SK-N-SH (cell line): ENCODE measurements around the gene CA5B. TPM values are rescaled to one million over a fixed set of nuclear protein-coding genes. Genes with fewer than 3 reads are reported as not detected.

Experiments used
- CTCF ChIA-PET: fragments of 300-600, 350-600 bp; formaldehyde crosslinking; extraction: SDS; loops from one replicate; lab custom pipeline; 2021; lab: Yijun Ruan, JAX
- POLR2A ChIA-PET: fragments of 350-600 bp; sonication (Branson Sonifier 250); formaldehyde crosslinking; extraction: SDS; loops from one replicate; lab custom pipeline; 2020; ENCODE audit warnings: antibody characterized with exemption, inconsistent platforms; lab: Yijun Ruan, JAX
- DNase-seq: peaks from one replicate; pipeline ENCODE4 v3.0.0; 2012
- H2AFZ ChIP-seq: fragments of 200-600 bp; sonication (generic); 2 replicates; pipeline ENCODE4 v1.8.1; 2016; ENCODE audit warnings: antibody characterized with exemption, mild to moderate bottlenecking, low read depth
- H3F3A ChIP-seq: fragments of 200-600 bp; sonication (generic); replicated peaks from 2 replicates; pipeline ENCODE3; 2016; ENCODE audit warnings: antibody characterized with exemption, mild to moderate bottlenecking; ENCODE audit not compliant: insufficient read depth
- H3K27ac ChIP-seq, 2 experiments: fragments of 200-500 bp in 1 of 2; fragments of 200-600 bp in 1 of 2; sonication (Bioruptor generic) in 1 of 2; sonication (generic), shearing (Covaris generic) in 1 of 2; 2 replicates each; pipeline versions ENCODE4 v1.5.1 to v1.6.1; 2014 to 2016; ENCODE audit warnings: low read depth in 2 of 2, inconsistent platforms in 1 of 2, low read length in 1 of 2, mild to moderate bottlenecking in 1 of 2, mixed read lengths in 1 of 2
- H3K27me3 ChIP-seq: fragments of 200-600 bp; sonication (generic), shearing (Covaris generic); 2 replicates; pipeline ENCODE4 v1.6.1; 2016; ENCODE audit warnings: mixed run types; ENCODE audit not compliant: insufficient read depth
- H3K36me3 ChIP-seq, 2 experiments: fragments of 200-500 bp in 1 of 2; fragments of 200-600 bp in 1 of 2; sonication (Bioruptor generic) in 1 of 2; sonication (generic) in 1 of 2; replicated peaks in 1 of 2; 2 replicates each; pipeline versions ENCODE3 to v1.5.1; 2014 to 2016; ENCODE audit warnings: low read length in 1 of 2, mild to moderate bottlenecking in 1 of 2; ENCODE audit not compliant: insufficient read depth in 2 of 2, control insufficient read depth in 1 of 2
- H3K4me1 ChIP-seq, 2 experiments: fragments of 200-500 bp in 1 of 2; fragments of 200-600 bp in 1 of 2; sonication (Bioruptor generic) in 1 of 2; sonication (generic), shearing (Covaris generic) in 1 of 2; 2 replicates each; pipeline versions ENCODE4 v1.5.1 to v1.6.1; 2014 to 2016; ENCODE audit warnings: low read depth in 1 of 2, low read length in 1 of 2, mixed run types in 1 of 2; ENCODE audit not compliant: insufficient read depth in 2 of 2, control insufficient read depth in 1 of 2
- H3K4me2 ChIP-seq: fragments of 200-600 bp; sonication (generic), shearing (Covaris generic); 2 replicates; pipeline ENCODE4 v1.6.1; 2017; ENCODE audit warnings: mixed run types
- H3K4me3 ChIP-seq, 2 experiments: fragments of 200-500 bp in 1 of 2; fragments of 200-600 bp in 1 of 2; sonication (Bioruptor generic) in 1 of 2; sonication (generic), shearing (Covaris generic) in 1 of 2; 2 replicates each; pipeline versions ENCODE4 v1.5.1 to v1.8.1; 2014 to 2016; ENCODE audit warnings: low read depth in 2 of 2, inconsistent platforms in 1 of 2, low read length in 1 of 2, mild to moderate bottlenecking in 1 of 2, mixed read lengths in 1 of 2, moderate library complexity in 1 of 2
- H3K79me2 ChIP-seq: fragments of 200-600 bp; sonication (generic); 2 replicates; pipeline ENCODE4 v1.8.1; 2017; ENCODE audit warnings: mild to moderate bottlenecking; ENCODE audit not compliant: insufficient read depth
- H3K9ac ChIP-seq: fragments of 200-600 bp; sonication (generic); 2 replicates; pipeline ENCODE4 v1.6.1; 2017; ENCODE audit warnings: mixed run types
- H3K9me2 ChIP-seq: fragments of 200-600 bp; sonication (generic); 2 replicates; pipeline ENCODE4 v1.6.1; 2017; ENCODE audit warnings: mixed run types
- H3K9me3 ChIP-seq: fragments of 200-600 bp; sonication (generic); 2 replicates; pipeline ENCODE4 v1.6.1; 2017; ENCODE audit warnings: mixed run types, mild to moderate bottlenecking, moderate library complexity
- H4K20me1 ChIP-seq: fragments of 200-600 bp; sonication (generic); 2 replicates; pipeline ENCODE4 v1.6.1; 2017; ENCODE audit warnings: mild to moderate bottlenecking, mixed run types; ENCODE audit not compliant: insufficient read depth
- CHD2 ChIP-seq: fragments of 150-350 bp; IDR thresholded peaks from 2 replicates; pipeline ENCODE4 v1.6.1; 2018; ENCODE audit warnings: low read length; ENCODE audit not compliant: partially characterized antibody
- CTCF ChIP-seq: fragments of 200-600 bp; sonication (generic); IDR thresholded peaks from 2 replicates; pipeline ENCODE4 v1.6.1; 2017; ENCODE audit warnings: antibody characterized with exemption, mild to moderate bottlenecking, moderate library complexity
- ELF1 ChIP-seq: IDR thresholded peaks from 2 replicates; pipeline ENCODE4 v1.4.0; 2012
- EZH2phosphoT487 ChIP-seq: fragments of 200-600 bp; sonication (generic); IDR thresholded peaks from 2 replicates; pipeline ENCODE4 v1.6.1; 2017; ENCODE audit warnings: low read depth, mixed run types, mild to moderate bottlenecking, antibody characterized with exemption, moderate library complexity, borderline replicate concordance
- FOSL2 ChIP-seq: IDR thresholded peaks from 2 replicates; pipeline ENCODE4 v1.4.0; 2012; ENCODE audit warnings: low read depth, mild to moderate bottlenecking, moderate library complexity, borderline replicate concordance
- FOXM1 ChIP-seq: IDR thresholded peaks from 2 replicates; pipeline ENCODE4 v1.4.0; 2012; ENCODE audit warnings: low read depth, mild to moderate bottlenecking
- GABPA ChIP-seq: IDR thresholded peaks from 2 replicates; pipeline ENCODE4 v1.4.0; 2012; ENCODE audit warnings: low read depth, mild to moderate bottlenecking
- IRF3 ChIP-seq: fragments of 150-350 bp; IDR thresholded peaks from 2 replicates; pipeline ENCODE4 v1.6.1; 2016; ENCODE audit warnings: mild to moderate bottlenecking, low read depth, low read length
- JUND ChIP-seq: IDR thresholded peaks from 2 replicates; pipeline ENCODE4 v1.4.0; 2012
- MEF2A ChIP-seq: IDR thresholded peaks from 2 replicates; pipeline ENCODE4 v1.4.0; 2012; ENCODE audit warnings: low read depth, borderline replicate concordance
- MXI1 ChIP-seq: IDR thresholded peaks from 2 replicates; pipeline ENCODE4 v1.6.1; 2012; ENCODE audit warnings: mild to moderate bottlenecking, low read depth, low read length, improper control_type of control experiment
- PBX3 ChIP-seq: IDR thresholded peaks from 2 replicates; pipeline ENCODE4; 2012
- POLR2AphosphoS5 ChIP-seq: IDR thresholded peaks from 2 replicates; pipeline ENCODE4 v1.6.1; 2012; ENCODE audit warnings: low read depth, low read length
- RAD21 ChIP-seq: IDR thresholded peaks from 2 replicates; pipeline ENCODE4 v1.6.1; 2012; ENCODE audit warnings: mild to moderate bottlenecking, low read length
- SIN3A ChIP-seq: IDR thresholded peaks from 2 replicates; pipeline ENCODE4 v1.6.1; 2012; ENCODE audit warnings: low read depth, mild to moderate bottlenecking, low read length, moderate library complexity, borderline replicate concordance
- USF1 ChIP-seq: IDR thresholded peaks from 2 replicates; pipeline ENCODE4 v1.4.0; 2012; ENCODE audit warnings: low read depth, borderline replicate concordance
- USF2 ChIP-seq: fragments of 150-350 bp; IDR thresholded peaks from 2 replicates; pipeline ENCODE4 v1.6.1; 2017; ENCODE audit warnings: antibody characterized with exemption, low read length, low read depth, borderline replicate concordance
- YY1 ChIP-seq: IDR thresholded peaks from 2 replicates; pipeline ENCODE4 v1.4.0; 2012; ENCODE audit warnings: low read depth, mild to moderate bottlenecking
- ZBTB33 ChIP-seq: IDR thresholded peaks from 2 replicates; pipeline ENCODE4 v1.4.0; 2012; ENCODE audit warnings: low read depth, borderline replicate concordance
- whole genome bisulfite sequencing: methylation state at CpG from one replicate; pipeline ENCODE4 v1.1.6; 2017; ENCODE audit warnings: low lambda C conversion rate; 5-methylcytosine and 5-hydroxymethylcytosine counted together
- polyA plus RNA-seq, 3 experiments: library from polyadenylated mRNA; depleted of rRNA; stranded (reverse); fragments of >200 nt; gene quantifications; 2 replicates each; pipeline ENCODE4 v1.2.3, GENCODE V29; 2012

The CA5B gene
- polyA plus RNA-seq, 1 of the 3 experiments (the other 2 are of a cell fraction) = 4.4 TPM

GRCh38 chrX:15834827-15835595 lies 96.9 kb downstream of the CA5B start:
- CTCF ChIA-PET = no interaction called here

More at GRCh38 chrX:15834827-15835595, 96.9 kb downstream of the CA5B start:
- WGBS = 83% methylated on average over 5 of the region's 5 CpGs
- Histone ChIP-seq H4K20me1 (no peaks in the 10 kb centered on the region), H3K36me3 (peaks cover 3 to 9% of the 10 kb centered on the region in 2 experiments), H3K4me2 (no peak overlapping the region), H3K9me2 (no peaks in the 10 kb centered on the region), H3K4me3 (no peak overlapping the region), H3K9me3 (no peaks in the 10 kb centered on the region), H3K27me3 (no peaks in the 10 kb centered on the region), H3K79me2 (no peaks in the 10 kb centered on the region), H3K4me1 (peaks cover 0 to 3% of the 10 kb centered on the region in 2 experiments; a peak in 1 of 4 replicates), H2AFZ (no peak overlapping the region), H3F3A (peaks cover 11% of the 10 kb centered on the region), H3K9ac (no peak overlapping the region), H3K27ac (0 out of 4 replicates have a peak overlapping the region, but pooled peaks of 1 of the 2 experiments have one; percentile 6)
- TF ChIP-seq RAD21 = no peak
- no peak for TF ChIP-seq GABPA
- TF ChIP-seq IRF3 = no peak
- TF ChIP-seq EZH2phosphoT487 = no peak
- no peak for TF ChIP-seq SIN3A
- TF ChIP-seq POLR2AphosphoS5 = no peak
- no peak for TF ChIP-seq JUND
- TF ChIP-seq USF2 = no peak
- TF ChIP-seq USF1 = no peak
- no peak for TF ChIP-seq CTCF
- no peak for TF ChIP-seq ZBTB33
- TF ChIP-seq FOXM1 = no peak
- no peak for TF ChIP-seq MXI1
- no peak for TF ChIP-seq FOSL2
- no peak for TF ChIP-seq CHD2
- TF ChIP-seq MEF2A = no peak
- no peak for TF ChIP-seq YY1
- no peak for TF ChIP-seq ELF1
- TF ChIP-seq PBX3 = no peak
- DNase-seq = no peak
- POLR2A ChIA-PET = no interaction called here
